ENCODE data around the gene CDH12. TPM values are rescaled to one million over a fixed set of nuclear protein-coding genes. Genes with fewer than 3 reads are reported as not detected.

CDH12 gene
- total and polyA plus RNA-seq, 2 donors (not counting 3 experiments of a cell fraction or from before 2014, with no cell fraction given), result 0.03 TPM; not detected in 1

DNA sequence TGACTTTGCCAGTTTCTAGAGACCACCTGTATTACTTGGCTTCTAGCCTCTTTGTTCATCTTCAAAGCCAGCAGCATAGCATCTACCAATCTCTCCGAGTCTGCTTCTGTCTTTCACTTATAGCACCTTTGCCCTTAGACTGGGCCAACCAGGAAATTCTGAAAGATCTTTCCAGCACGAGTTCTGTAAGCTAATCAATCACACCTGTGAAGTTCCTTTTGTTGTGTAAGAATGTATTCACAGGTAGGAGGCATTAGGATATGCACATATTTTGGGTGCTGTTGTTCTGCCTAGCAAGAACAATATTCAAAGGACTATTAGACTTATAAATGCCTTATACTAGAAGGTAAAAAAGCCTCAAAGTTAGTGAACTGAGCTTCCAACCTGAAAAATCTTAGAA is 232.1 kb downstream of the CDH12 start:
- Histone ChIP-seq H3K27me3 (ENCODE audit: control insufficient read depth in 2 of 2, insufficient read depth in 2 of 2, low read length in 2 of 2) (no peaks in the 10 kb centered on the region), H4K20me1 (replicated peaks; ENCODE audit: control insufficient read depth, extremely low read depth, insufficient read depth, low read length) (no peaks in the 10 kb centered on the region), H3K4me3 (replicated peaks in 1 of 3; ENCODE audit: insufficient read depth in 1 of 3, low read depth in 1 of 3, low read length in 3 of 3) (no peak overlapping the region), H3K9ac (replicated peaks; ENCODE audit: extremely low read depth, insufficient read depth, low read length) (no peak overlapping the region), H3K9me1 (replicated peaks; ENCODE audit: control insufficient read depth, extremely low read depth, insufficient read depth, low read length) (no peaks in the 10 kb centered on the region), H3K4me2 (ENCODE audit: insufficient read depth, low read length) (no peak overlapping the region), H3K79me2 (ENCODE audit: control insufficient read depth, insufficient read depth, low read length) (no peaks in the 10 kb centered on the region), H2AFZ (ENCODE audit: low read depth, low read length) (peak overlapping the region; percentile 21), H3K36me3 (ENCODE audit: control insufficient read depth in 2 of 2, extremely low read depth in 1 of 2, insufficient read depth in 2 of 2, low read length in 2 of 2) (no peaks in the 10 kb centered on the region), H3K4me1 (ENCODE audit: control insufficient read depth, extremely low read depth, insufficient read depth, low read length) (peaks cover 4% of the 10 kb centered on the region), H3K9me3 (replicated peaks; ENCODE audit: control insufficient read depth, insufficient read depth, low read length) (no peaks in the 10 kb centered on the region), H3K27ac (ENCODE audit: insufficient read depth, low read depth, low read length) (no peak overlapping the region)
- FAIRE-seq, result no peak
- intact Hi-C loops (cut with micrococcal nuclease), result no loop called here
- no TSS peak for BruUV-seq (replicated peaks)
- dilution Hi-C loops (cut with MboI; ENCODE audit: extremely low pct_ligation_motif_present, low sequenced_read_pairs), result no loop called here
- CTCF ChIA-PET, result no interaction called here
- POLR2A ChIA-PET, result no interaction called here
- TF ChIP-seq JUN (IDR thresholded peaks at IDR 0.05; ENCODE audit: borderline replicate concordance, insufficient read depth, insufficient read length, low read depth), result no peak
- TF ChIP-seq, protein P1, sequence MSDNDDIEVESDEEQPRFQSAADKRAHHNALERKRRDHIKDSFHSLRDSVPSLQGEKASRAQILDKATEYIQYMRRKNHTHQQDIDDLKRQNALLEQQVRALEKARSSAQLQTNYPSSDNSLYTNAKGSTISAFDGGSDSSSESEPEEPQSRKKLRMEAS (IDR thresholded peaks at IDR 0.05; ENCODE audit: insufficient read depth, insufficient read length), result no peak
- TF ChIP-seq, protein P2, sequence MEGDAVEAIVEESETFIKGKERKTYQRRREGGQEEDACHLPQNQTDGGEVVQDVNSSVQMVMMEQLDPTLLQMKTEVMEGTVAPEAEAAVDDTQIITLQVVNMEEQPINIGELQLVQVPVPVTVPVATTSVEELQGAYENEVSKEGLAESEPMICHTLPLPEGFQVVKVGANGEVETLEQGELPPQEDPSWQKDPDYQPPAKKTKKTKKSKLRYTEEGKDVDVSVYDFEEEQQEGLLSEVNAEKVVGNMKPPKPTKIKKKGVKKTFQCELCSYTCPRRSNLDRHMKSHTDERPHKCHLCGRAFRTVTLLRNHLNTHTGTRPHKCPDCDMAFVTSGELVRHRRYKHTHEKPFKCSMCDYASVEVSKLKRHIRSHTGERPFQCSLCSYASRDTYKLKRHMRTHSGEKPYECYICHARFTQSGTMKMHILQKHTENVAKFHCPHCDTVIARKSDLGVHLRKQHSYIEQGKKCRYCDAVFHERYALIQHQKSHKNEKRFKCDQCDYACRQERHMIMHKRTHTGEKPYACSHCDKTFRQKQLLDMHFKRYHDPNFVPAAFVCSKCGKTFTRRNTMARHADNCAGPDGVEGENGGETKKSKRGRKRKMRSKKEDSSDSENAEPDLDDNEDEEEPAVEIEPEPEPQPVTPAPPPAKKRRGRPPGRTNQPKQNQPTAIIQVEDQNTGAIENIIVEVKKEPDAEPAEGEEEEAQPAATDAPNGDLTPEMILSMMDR (IDR thresholded peaks at IDR 0.05; ENCODE audit: extremely low read depth in 1 of 2, insufficient read depth in 1 of 2, low read depth in 1 of 2, low read length in 2 of 2), result no peak
- TF ChIP-seq FOS (IDR thresholded peaks at IDR 0.05; ENCODE audit: borderline replicate concordance, insufficient read depth, low read length), result no peak
- TF ChIP-seq MYC (IDR thresholded peaks at IDR 0.05; ENCODE audit: low read depth, low read length), result no peak
- TF ChIP-seq EZH2 (IDR thresholded peaks at IDR 0.05; ENCODE audit: borderline replicate concordance, low read depth, low read length, severe bottlenecking), result no peak
- TF ChIP-seq POLR2A (IDR thresholded peaks at IDR 0.05; ENCODE audit: low read depth, low read length), result no peak
- no peak for TF ChIP-seq POLR2AphosphoS5 (IDR thresholded peaks at IDR 0.05; ENCODE audit: insufficient read depth, low read depth, low read length)
- TF ChIP-seq GATA2 (IDR thresholded peaks at IDR 0.05; ENCODE audit: insufficient read depth, insufficient read length, low read depth, low read length), result no peak
- DNase-seq (ENCODE audit: low read depth, low spot score), result no peak

All from endothelial cell of umbilical vein (primary cell).